B cell (primary cell): ENCODE results near the gene MED9. TPM values are rescaled to one million over a fixed set of nuclear protein-coding genes. Genes with fewer than 3 reads are reported as not detected.

Experiments used
- ATAC-seq: fragments of 200-7000 bp; cut with Tn5 transposase; one replicate; pipeline ENCODE4 v1.10.0; 2021; ENCODE audit warnings: low read depth, mild to moderate bottlenecking, moderate number of reproducible peaks, moderate library complexity
- CTCF ChIA-PET: fragments of 350-600 bp; sonication (Branson Sonifier 250); formaldehyde crosslinking; loops from one replicate; lab custom pipeline; 2021; ENCODE audit warnings: antibody characterized with exemption, inconsistent platforms; lab: Charles Lee
- POLR2A ChIA-PET: fragments of 350-600 bp; sonication (Branson Sonifier 250); formaldehyde crosslinking; loops from one replicate; lab custom pipeline; 2021; ENCODE audit warnings: antibody characterized with exemption; lab: Charles Lee
- DNase-seq: peaks from one replicate; pipeline ENCODE4 v3.0.0; 2013
- H2AFZ ChIP-seq: 2 replicates; pipeline ENCODE4 v1.6.1; 2012; ENCODE audit warnings: mild to moderate bottlenecking, low read depth, low read length; ENCODE audit not compliant: insufficient read depth, poor library complexity, severe bottlenecking
- H3K27ac ChIP-seq, 2 donors: 1 replicate in 1 of 2; 2 replicates in 1 of 2; pipeline ENCODE4 v1.5.1; 2012 to 2013; ENCODE audit warnings: low read length in 2 of 2, mild to moderate bottlenecking in 2 of 2, moderate library complexity in 1 of 2
- H3K27me3 ChIP-seq, 4 experiments: fragments of 200-600 bp in 1 of 4; sonication (generic) in 1 of 4; replicated peaks in 1 of 4; 1 replicate in 2 of 4; 2 replicates in 2 of 4; pipeline versions ENCODE4 v1.6.1 to v1.7.0; 2013 to 2016; ENCODE audit warnings: low read length in 3 of 4, mild to moderate bottlenecking in 2 of 4, mixed read lengths in 1 of 4, moderate library complexity in 1 of 4; ENCODE audit not compliant: insufficient read depth in 4 of 4, control insufficient read depth in 3 of 4; ENCODE audit errors: control extremely low read depth in 1 of 4
- H3K36me3 ChIP-seq, 2 experiments: replicated peaks in 1 of 2; 1 replicate in 1 of 2; 2 replicates in 1 of 2; pipeline versions ENCODE4 v1.6.1 to v1.7.1; 2013; ENCODE audit warnings: low read length in 1 of 2; ENCODE audit not compliant: insufficient read depth in 2 of 2, control insufficient read depth in 1 of 2; ENCODE audit errors: control extremely low read depth in 1 of 2, extremely low read depth in 1 of 2
- H3K4me1 ChIP-seq, 2 donors: fragments of 200-600 bp in 1 of 2; sonication (generic) in 1 of 2; 1 replicate in 1 of 2; 2 replicates in 1 of 2; pipeline versions ENCODE4 v1.5.1 to v1.6.1; 2013 to 2017; ENCODE audit warnings: low read length in 2 of 2; ENCODE audit not compliant: control insufficient read depth in 2 of 2, insufficient read depth in 2 of 2
- H3K4me2 ChIP-seq: replicated peaks from 2 replicates; pipeline ENCODE3; 2012; ENCODE audit warnings: mild to moderate bottlenecking, low read depth, low read length; ENCODE audit not compliant: poor library complexity, severe bottlenecking
- H3K4me3 ChIP-seq, 5 experiments: fragments of 200-600 bp in 1 of 5; sonication (generic) in 1 of 5; 1 replicate in 3 of 5; 2 replicates in 2 of 5; pipeline versions ENCODE4 v1.5.1 to v1.7.0; 2011 to 2016; ENCODE audit warnings: low read length in 4 of 5, mild to moderate bottlenecking in 4 of 5, low read depth in 2 of 5, control low read depth in 1 of 5, moderate library complexity in 1 of 5; ENCODE audit not compliant: insufficient read depth in 1 of 5; ENCODE audit errors: control extremely low read depth in 1 of 5, extremely low read depth in 1 of 5
- H3K79me2 ChIP-seq: fragments of 200-600 bp; sonication (generic); one replicate; pipeline ENCODE4 v1.6.0; 2016; ENCODE audit warnings: low read length; ENCODE audit not compliant: control insufficient read depth, insufficient read depth
- H3K9ac ChIP-seq: fragments of 200-600 bp; sonication (generic); 2 replicates; pipeline ENCODE4 v1.6.1; 2017; ENCODE audit warnings: mild to moderate bottlenecking, low read length, moderate library complexity
- H3K9me3 ChIP-seq, 3 donors: one replicate each; pipeline versions ENCODE4 v1.6.1 to v1.7.1; 2013; ENCODE audit warnings: low read length in 2 of 3; ENCODE audit not compliant: control insufficient read depth in 2 of 3, insufficient read depth in 1 of 3; ENCODE audit errors: control extremely low read depth in 1 of 3
- H4K20me1 ChIP-seq: 2 replicates; pipeline ENCODE4 v1.6.0; 2012; ENCODE audit warnings: mild to moderate bottlenecking, low read length; ENCODE audit not compliant: insufficient read depth, control insufficient read depth, poor library complexity, severe bottlenecking
- H3K27ac Mint-ChIP-seq: one replicate; pipeline ENCODE4 v1.8.0; 2021; ENCODE audit warnings: mixed read lengths
- H3K27me3 Mint-ChIP-seq: one replicate; pipeline ENCODE4 v1.8.0; 2021; ENCODE audit warnings: mixed read lengths
- H3K4me1 Mint-ChIP-seq: one replicate; pipeline ENCODE4 v1.8.0; 2021; ENCODE audit warnings: mixed read lengths
- H3K4me3 Mint-ChIP-seq: one replicate; pipeline ENCODE4 v1.8.0; 2021; ENCODE audit warnings: mixed read lengths
- H3K9me3 Mint-ChIP-seq: one replicate; pipeline ENCODE4 v1.8.0; 2022; ENCODE audit warnings: mixed read lengths; ENCODE audit not compliant: insufficient read depth
- CTCF ChIP-seq: fragments of 200-600 bp; IDR thresholded peaks from one replicate; pipeline ENCODE4 v1.8.0; 2022; ENCODE audit warnings: antibody characterized with exemption, mild to moderate bottlenecking
- EZH2 ChIP-seq: IDR thresholded peaks from 2 replicates; pipeline ENCODE4 v1.6.1; 2012; ENCODE audit warnings: borderline replicate concordance, low read depth, mild to moderate bottlenecking, moderate library complexity, low read length; ENCODE audit not compliant: insufficient read depth, poor library complexity, severe bottlenecking
- WGBS: methylation state at CpG from one replicate; pipeline ENCODE4 v1.1.5; 2013; ENCODE audit warnings: missing lambda C conversion rate; ENCODE audit not compliant: insufficient coverage; 5-methylcytosine and 5-hydroxymethylcytosine counted together
- intact Hi-C: fragments of 100-400 bp; cut with micrococcal nuclease; formaldehyde crosslinking; loops from one replicate; pipeline ENCODE4 v1.10.0; 2022
- polyA plus RNA-seq: library from polyadenylated mRNA; depleted of rRNA; stranded (reverse); fragments of >200 nt; gene quantifications from 2 replicates; pipeline ENCODE4 v1.2.3, GENCODE V29; 2012
- total RNA-seq, 2 donors: library from RNA; stranded (reverse); fragments of 120-200 nt in 1 of 2; gene quantifications; 1 replicate in 1 of 2; 2 replicates in 1 of 2; pipeline versions ENCODE4 v1.2.3 to v1.2.4, GENCODE V29; 2013 to 2022

MED9 gene
- total and polyA plus RNA-seq, 2 donors (not counting 1 experiment from before 2014, with no cell fraction given) = 11.6 to 18.9 TPM

DNA sequence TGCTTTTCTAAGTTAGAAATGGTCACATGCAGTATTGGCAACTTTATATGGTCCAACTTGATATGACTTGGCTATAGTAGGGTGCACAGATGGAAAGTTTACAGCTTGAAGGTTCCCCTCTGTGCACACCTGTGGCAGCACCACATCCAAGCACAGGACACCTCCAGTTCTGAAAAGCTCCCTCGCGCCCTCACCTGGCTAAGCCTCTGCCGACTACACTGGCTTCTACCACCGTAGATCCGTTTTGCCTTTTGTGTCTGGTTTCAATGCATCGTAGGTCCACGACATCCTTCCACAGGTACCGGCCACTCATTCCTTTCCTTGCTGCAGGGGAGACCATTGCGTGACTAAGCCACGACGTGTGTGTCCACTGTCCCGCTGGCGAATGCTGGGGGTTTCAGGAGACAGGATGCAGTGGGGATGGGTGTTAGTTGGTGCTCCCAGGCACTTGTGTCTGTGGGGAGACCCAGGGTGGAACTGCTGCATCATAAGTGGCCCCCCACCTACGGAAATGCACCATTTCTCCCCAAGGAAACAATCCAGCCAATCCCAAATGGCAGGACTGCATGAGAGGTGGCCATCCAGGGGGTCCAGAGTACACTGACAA lies 24.3 kb downstream of the MED9 start:
- POLR2A ChIA-PET = no interaction called here
- TF ChIP-seq EZH2 = no peak
- TF ChIP-seq CTCF = no peak
- Histone ChIP-seq H2AFZ (no peak overlapping the region), H3K4me2 (no peak overlapping the region), H3K4me1 (peaks cover 7 to 9% of the 10 kb centered on the region in 2 donors), H3K36me3 (no peaks in the 10 kb centered on the region), H3K9me3 (no peaks in the 10 kb centered on the region), H4K20me1 (no peaks in the 10 kb centered on the region), H3K9ac (no peak overlapping the region), H3K27ac (no peak overlapping the region), H3K4me3 (no peak overlapping the region), H3K79me2 (no peaks in the 10 kb centered on the region), H3K27me3 (peaks cover 0 to 14% (median 1%) of the 10 kb centered on the region in 4 experiments)
- CTCF ChIA-PET = no interaction called here
- DNase-seq (no peak), ATAC-seq (no peak)
- H3K27me3 Mint-ChIP-seq = peaks cover 6% of the 10 kb centered on the region
- 79% methylated on average over 11 of the region's 14 CpGs for WGBS
- peaks cover 4% of the 10 kb centered on the region for H3K4me1 Mint-ChIP-seq
- intact Hi-C loops = no loop called here
- H3K4me3 Mint-ChIP-seq = no peak overlapping the region
- H3K9me3 Mint-ChIP-seq = no peaks in the 10 kb centered on the region
- H3K27ac Mint-ChIP-seq = no peak overlapping the region

GRCh38 chr17:17502741-17503565 lies 26.2 kb downstream of the MED9 start:
- Histone ChIP-seq H3K27ac (no peak overlapping the region), H4K20me1 (no peaks in the 10 kb centered on the region), H3K79me2 (no peaks in the 10 kb centered on the region), H3K4me3 (no peak overlapping the region), H3K9ac (no peak overlapping the region), H3K4me1 (no peaks in the 10 kb centered on the region), H3K36me3 (no peaks in the 10 kb centered on the region), H3K27me3 (peaks cover 0 to 7% (median 0%) of the 10 kb centered on the region in 4 experiments), H3K4me2 (no peak overlapping the region), H2AFZ (no peak overlapping the region), H3K9me3 (no peaks in the 10 kb centered on the region)
- no peak overlapping the region for H3K4me3 Mint-ChIP-seq
- no peaks in the 10 kb centered on the region for H3K9me3 Mint-ChIP-seq
- DNase-seq (no peak), ATAC-seq (no peak)
- H3K27ac Mint-ChIP-seq = no peak overlapping the region
- H3K4me1 Mint-ChIP-seq = no peaks in the 10 kb centered on the region
- POLR2A ChIA-PET = no interaction called here
- H3K27me3 Mint-ChIP-seq = peaks cover 6% of the 10 kb centered on the region
- TF ChIP-seq EZH2 (no peak), CTCF (no peak)
- intact Hi-C loops = no loop called here
- 90% methylated on average over 21 of the region's 21 CpGs for WGBS
- CTCF ChIA-PET = no interaction called here
